ENCODE measurements around the gene CMTM4. TPM values are rescaled to one million over a fixed set of nuclear protein-coding genes. Genes with fewer than 3 reads are reported as not detected.

The CMTM4 gene
- polyA plus RNA-seq, 1 donor (not counting 4 experiments of a cell fraction or from before 2014, with no cell fraction given): 23.1 TPM

GRCh38 chr16:66649636-66650205 lies 46.8 kb downstream of the CMTM4 start:
- dilution Hi-C loops (cut with MboI; ENCODE audit: extremely low pct_ligation_motif_present, low sequenced_read_pairs): no loop called here
- peak overlapping the region; percentile 88 for H3K27ac ChIP-seq (ENCODE audit: control insufficient read depth, insufficient read depth, low read length)
- peaks cover 0 to 3% of the 10 kb centered on the region in 2 experiments for H3K36me3 ChIP-seq (ENCODE audit: control insufficient read depth in 2 of 2, extremely low read depth in 1 of 2, insufficient read depth in 2 of 2, low read length in 2 of 2)
- H2AFZ ChIP-seq (ENCODE audit: control insufficient read depth, low read length): peak overlapping the region; percentile 16
- no peaks in the 10 kb centered on the region for H3K9me3 ChIP-seq (ENCODE audit: control insufficient read depth, low read depth, low read length)
- H3K27me3 ChIP-seq (ENCODE audit: control insufficient read depth, extremely low read depth, insufficient read depth, low read length): no peaks in the 10 kb centered on the region
- FAIRE-seq (peak; percentile 20), DNase-seq (ENCODE audit: low read depth, low spot score) (no peak)
- H4K20me1 ChIP-seq (ENCODE audit: control insufficient read depth, extremely low read depth, insufficient read depth, low read length): peaks cover 3% of the 10 kb centered on the region
- H3K79me2 ChIP-seq (ENCODE audit: control insufficient read depth, insufficient read depth, low read length): peaks cover 29% of the 10 kb centered on the region
- H3K4me2 ChIP-seq (ENCODE audit: control insufficient read depth, extremely low read depth, insufficient read depth, low read depth, low read length): peak overlapping the region; percentile 97
- peaks cover 2% of the 10 kb centered on the region for H3K9me1 ChIP-seq (ENCODE audit: control insufficient read depth, extremely low read depth, insufficient read depth, low read length)
- peaks cover 34% of the 10 kb centered on the region for H3K4me1 ChIP-seq (ENCODE audit: control insufficient read depth, extremely low read depth, insufficient read depth, low read length)
- H3K4me3 ChIP-seq (ENCODE audit: control insufficient read depth in 2 of 3, extremely low read depth in 1 of 3, insufficient read depth in 2 of 3, low read depth in 1 of 3, low read length in 3 of 3): no peak overlapping the region
- H3K9ac ChIP-seq (ENCODE audit: control insufficient read depth, extremely low read depth, insufficient read depth, low read length): peak overlapping the region; percentile 66
- no peak for TF ChIP-seq EZH2 (IDR thresholded peaks at IDR 0.05; ENCODE audit: low read length)
- TF ChIP-seq, protein P1, sequence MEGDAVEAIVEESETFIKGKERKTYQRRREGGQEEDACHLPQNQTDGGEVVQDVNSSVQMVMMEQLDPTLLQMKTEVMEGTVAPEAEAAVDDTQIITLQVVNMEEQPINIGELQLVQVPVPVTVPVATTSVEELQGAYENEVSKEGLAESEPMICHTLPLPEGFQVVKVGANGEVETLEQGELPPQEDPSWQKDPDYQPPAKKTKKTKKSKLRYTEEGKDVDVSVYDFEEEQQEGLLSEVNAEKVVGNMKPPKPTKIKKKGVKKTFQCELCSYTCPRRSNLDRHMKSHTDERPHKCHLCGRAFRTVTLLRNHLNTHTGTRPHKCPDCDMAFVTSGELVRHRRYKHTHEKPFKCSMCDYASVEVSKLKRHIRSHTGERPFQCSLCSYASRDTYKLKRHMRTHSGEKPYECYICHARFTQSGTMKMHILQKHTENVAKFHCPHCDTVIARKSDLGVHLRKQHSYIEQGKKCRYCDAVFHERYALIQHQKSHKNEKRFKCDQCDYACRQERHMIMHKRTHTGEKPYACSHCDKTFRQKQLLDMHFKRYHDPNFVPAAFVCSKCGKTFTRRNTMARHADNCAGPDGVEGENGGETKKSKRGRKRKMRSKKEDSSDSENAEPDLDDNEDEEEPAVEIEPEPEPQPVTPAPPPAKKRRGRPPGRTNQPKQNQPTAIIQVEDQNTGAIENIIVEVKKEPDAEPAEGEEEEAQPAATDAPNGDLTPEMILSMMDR (optimal IDR thresholded peaks at IDR 0.05 in 1 of 3, IDR thresholded peaks at IDR 0.05 in 1 of 3, conservative IDR thresholded peaks at IDR 0.05 in 1 of 3; ENCODE audit: extremely low read depth in 1 of 3, insufficient read depth in 2 of 3, low read length in 3 of 3): no peak

- Histone ChIP-seq H3K27me3 (ENCODE audit: control insufficient read depth, extremely low read depth, insufficient read depth, low read length) (no peaks in the 10 kb centered on the region), H3K36me3 (ENCODE audit: control insufficient read depth in 2 of 2, extremely low read depth in 1 of 2, insufficient read depth in 2 of 2, low read length in 2 of 2) (peaks cover 0 to 3% of the 10 kb centered on the region in 2 experiments), H3K9me1 (ENCODE audit: control insufficient read depth, extremely low read depth, insufficient read depth, low read length) (peaks cover 2% of the 10 kb centered on the region), H3K4me1 (ENCODE audit: control insufficient read depth, extremely low read depth, insufficient read depth, low read length) (peaks cover 33% of the 10 kb centered on the region), H4K20me1 (ENCODE audit: control insufficient read depth, extremely low read depth, insufficient read depth, low read length) (peaks cover 3% of the 10 kb centered on the region), H3K9ac (ENCODE audit: control insufficient read depth, extremely low read depth, insufficient read depth, low read length) (no peak overlapping the region), H3K27ac (ENCODE audit: control insufficient read depth, insufficient read depth, low read length) (no peak overlapping the region), H3K4me3 (ENCODE audit: control insufficient read depth in 2 of 3, extremely low read depth in 1 of 3, insufficient read depth in 2 of 3, low read depth in 1 of 3, low read length in 3 of 3) (no peak overlapping the region), H2AFZ (ENCODE audit: control insufficient read depth, low read length) (no peak overlapping the region), H3K4me2 (ENCODE audit: control insufficient read depth, extremely low read depth, insufficient read depth, low read depth, low read length) (peak overlapping the region; percentile 97), H3K79me2 (ENCODE audit: control insufficient read depth, insufficient read depth, low read length) (peaks cover 26% of the 10 kb centered on the region), H3K9me3 (ENCODE audit: control insufficient read depth, low read depth, low read length) (no peaks in the 10 kb centered on the region)
- FAIRE-seq (no peak), DNase-seq (ENCODE audit: low read depth, low spot score) (no peak)
- dilution Hi-C loops (cut with MboI; ENCODE audit: extremely low pct_ligation_motif_present, low sequenced_read_pairs): no loop called here
- no peak for TF ChIP-seq EZH2 (IDR thresholded peaks at IDR 0.05; ENCODE audit: low read length)
- TF ChIP-seq, protein P1 (optimal IDR thresholded peaks at IDR 0.05 in 1 of 3, IDR thresholded peaks at IDR 0.05 in 1 of 3, conservative IDR thresholded peaks at IDR 0.05 in 1 of 3; ENCODE audit: extremely low read depth in 1 of 3, insufficient read depth in 2 of 3, low read length in 3 of 3): no peak
Observed at GRCh38 chr16:66649167-66649566, 47.4 kb downstream of the CMTM4 start.
